SK-N-SH (cell line): ENCODE measurements around the gene USPL1.
A peak's percentile ranks its signal among the peaks of the same experiment; 100 is the strongest.

Experiments
- CHD2 ChIP-seq: fragments of 150-350 bp; IDR thresholded peaks from 2 replicates; pipeline ENCODE4 v1.6.1; 2018; ENCODE audit warnings: low read length; ENCODE audit not compliant: partially characterized antibody
- EP300 ChIP-seq, 2 experiments: IDR thresholded peaks; 2 replicates each; pipeline versions ENCODE4 v1.4.0 to v1.6.1; 2012; ENCODE audit warnings: borderline replicate concordance in 1 of 2, low read depth in 1 of 2, low read length in 1 of 2
- FOXJ3 ChIP-seq: sonication (generic); formaldehyde crosslinking; IDR thresholded peaks from 2 replicates; pipeline ENCODE4 v1.5.1; 2020; ENCODE audit warnings: mild to moderate bottlenecking, missing genetic modification reagents
- JUND ChIP-seq: IDR thresholded peaks from 2 replicates; pipeline ENCODE4 v1.4.0; 2012
- MEF2A ChIP-seq: IDR thresholded peaks from 2 replicates; pipeline ENCODE4 v1.4.0; 2012; ENCODE audit warnings: low read depth, borderline replicate concordance
- POLR2AphosphoS5 ChIP-seq: IDR thresholded peaks from 2 replicates; pipeline ENCODE4 v1.6.1; 2012; ENCODE audit warnings: low read depth, low read length
- RAD21 ChIP-seq: IDR thresholded peaks from 2 replicates; pipeline ENCODE4 v1.6.1; 2012; ENCODE audit warnings: mild to moderate bottlenecking, low read length
- SMC3 ChIP-seq: IDR thresholded peaks from 2 replicates; pipeline ENCODE4 v1.6.1; 2012; ENCODE audit warnings: low read depth, low read length, improper control_type of control experiment
- TF ChIP-seq, protein P1 (sequence below): fragments of 200-600 bp; sonication (generic); IDR thresholded peaks from 2 replicates; pipeline ENCODE4 v1.6.1; 2017; ENCODE audit warnings: antibody characterized with exemption, mild to moderate bottlenecking, moderate library complexity
- TF ChIP-seq, protein P2 (sequence below): IDR thresholded peaks from 2 replicates; pipeline ENCODE4 v1.4.0; 2012; ENCODE audit warnings: low read depth, borderline replicate concordance
- TF ChIP-seq, protein P3 (sequence below): IDR thresholded peaks from 2 replicates; pipeline ENCODE4 v1.6.1; 2012; ENCODE audit warnings: mild to moderate bottlenecking, low read depth, low read length, moderate library complexity

DNA sequence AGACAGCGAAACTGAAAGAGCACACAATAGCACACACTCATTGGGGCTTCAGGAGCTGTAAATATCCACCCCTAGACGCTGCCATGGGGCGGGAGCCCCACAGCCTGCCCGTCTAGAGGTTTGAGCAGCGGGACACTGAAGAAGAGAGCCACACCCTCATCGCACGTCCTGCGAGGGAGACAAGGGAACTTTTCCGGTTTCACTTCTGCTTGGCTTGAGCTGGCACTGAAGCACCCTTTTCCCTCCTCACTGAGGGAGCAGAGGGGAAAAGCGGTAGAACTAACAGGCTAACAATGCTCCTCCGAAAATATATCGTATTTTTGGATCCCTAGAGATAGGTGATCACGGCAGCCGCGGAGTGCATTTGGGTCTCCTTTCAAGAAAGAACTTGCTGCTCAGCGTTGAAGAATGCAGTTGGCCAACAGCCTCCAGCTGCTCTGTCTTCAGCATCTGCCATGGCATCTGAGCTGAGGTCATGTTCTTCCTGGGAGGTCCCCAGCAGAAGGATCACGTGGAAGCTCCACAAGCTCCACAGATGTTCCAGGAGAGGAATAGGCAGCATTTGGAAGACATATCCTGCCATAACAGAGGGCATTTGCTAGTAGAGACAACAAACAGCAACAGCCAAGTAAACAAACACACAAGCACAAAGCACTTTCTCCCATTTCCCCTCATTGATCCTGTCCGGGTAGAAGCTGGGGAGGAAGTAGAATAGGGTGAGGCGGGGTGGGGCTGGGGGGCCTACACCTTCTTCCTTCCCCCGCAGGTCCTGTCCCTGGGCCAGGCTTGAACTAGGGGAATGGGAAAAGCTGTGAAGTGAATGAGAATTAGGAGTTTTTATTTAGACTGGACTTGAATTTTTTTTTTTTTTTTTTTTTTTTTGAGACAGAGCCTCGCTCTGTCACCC lies 72.8 kb downstream of the USPL1 start:
- TF ChIP-seq RAD21 (no peak), FOXJ3 (CRISPR knock-in tag) (no peak), POLR2AphosphoS5 (no peak), EP300 (IDR thresholded peaks at IDR 0.05; ENCODE audit: borderline replicate concordance in 1 of 2, low read depth in 1 of 2, low read length in 1 of 2) (0 out of 4 replicates have a peak, but pooled peaks of 1 of the 2 experiments have one; percentile 28), JUND (no peak), CHD2 (no peak), MEF2A (no peak), SMC3 (no peak)
- TF ChIP-seq, protein P1, sequence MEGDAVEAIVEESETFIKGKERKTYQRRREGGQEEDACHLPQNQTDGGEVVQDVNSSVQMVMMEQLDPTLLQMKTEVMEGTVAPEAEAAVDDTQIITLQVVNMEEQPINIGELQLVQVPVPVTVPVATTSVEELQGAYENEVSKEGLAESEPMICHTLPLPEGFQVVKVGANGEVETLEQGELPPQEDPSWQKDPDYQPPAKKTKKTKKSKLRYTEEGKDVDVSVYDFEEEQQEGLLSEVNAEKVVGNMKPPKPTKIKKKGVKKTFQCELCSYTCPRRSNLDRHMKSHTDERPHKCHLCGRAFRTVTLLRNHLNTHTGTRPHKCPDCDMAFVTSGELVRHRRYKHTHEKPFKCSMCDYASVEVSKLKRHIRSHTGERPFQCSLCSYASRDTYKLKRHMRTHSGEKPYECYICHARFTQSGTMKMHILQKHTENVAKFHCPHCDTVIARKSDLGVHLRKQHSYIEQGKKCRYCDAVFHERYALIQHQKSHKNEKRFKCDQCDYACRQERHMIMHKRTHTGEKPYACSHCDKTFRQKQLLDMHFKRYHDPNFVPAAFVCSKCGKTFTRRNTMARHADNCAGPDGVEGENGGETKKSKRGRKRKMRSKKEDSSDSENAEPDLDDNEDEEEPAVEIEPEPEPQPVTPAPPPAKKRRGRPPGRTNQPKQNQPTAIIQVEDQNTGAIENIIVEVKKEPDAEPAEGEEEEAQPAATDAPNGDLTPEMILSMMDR: no peak
- TF ChIP-seq, protein P2, sequence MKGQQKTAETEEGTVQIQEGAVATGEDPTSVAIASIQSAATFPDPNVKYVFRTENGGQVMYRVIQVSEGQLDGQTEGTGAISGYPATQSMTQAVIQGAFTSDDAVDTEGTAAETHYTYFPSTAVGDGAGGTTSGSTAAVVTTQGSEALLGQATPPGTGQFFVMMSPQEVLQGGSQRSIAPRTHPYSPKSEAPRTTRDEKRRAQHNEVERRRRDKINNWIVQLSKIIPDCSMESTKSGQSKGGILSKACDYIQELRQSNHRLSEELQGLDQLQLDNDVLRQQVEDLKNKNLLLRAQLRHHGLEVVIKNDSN: peak; percentile 37; the same call in 1 of the 2 replicates
- TF ChIP-seq, protein P3, sequence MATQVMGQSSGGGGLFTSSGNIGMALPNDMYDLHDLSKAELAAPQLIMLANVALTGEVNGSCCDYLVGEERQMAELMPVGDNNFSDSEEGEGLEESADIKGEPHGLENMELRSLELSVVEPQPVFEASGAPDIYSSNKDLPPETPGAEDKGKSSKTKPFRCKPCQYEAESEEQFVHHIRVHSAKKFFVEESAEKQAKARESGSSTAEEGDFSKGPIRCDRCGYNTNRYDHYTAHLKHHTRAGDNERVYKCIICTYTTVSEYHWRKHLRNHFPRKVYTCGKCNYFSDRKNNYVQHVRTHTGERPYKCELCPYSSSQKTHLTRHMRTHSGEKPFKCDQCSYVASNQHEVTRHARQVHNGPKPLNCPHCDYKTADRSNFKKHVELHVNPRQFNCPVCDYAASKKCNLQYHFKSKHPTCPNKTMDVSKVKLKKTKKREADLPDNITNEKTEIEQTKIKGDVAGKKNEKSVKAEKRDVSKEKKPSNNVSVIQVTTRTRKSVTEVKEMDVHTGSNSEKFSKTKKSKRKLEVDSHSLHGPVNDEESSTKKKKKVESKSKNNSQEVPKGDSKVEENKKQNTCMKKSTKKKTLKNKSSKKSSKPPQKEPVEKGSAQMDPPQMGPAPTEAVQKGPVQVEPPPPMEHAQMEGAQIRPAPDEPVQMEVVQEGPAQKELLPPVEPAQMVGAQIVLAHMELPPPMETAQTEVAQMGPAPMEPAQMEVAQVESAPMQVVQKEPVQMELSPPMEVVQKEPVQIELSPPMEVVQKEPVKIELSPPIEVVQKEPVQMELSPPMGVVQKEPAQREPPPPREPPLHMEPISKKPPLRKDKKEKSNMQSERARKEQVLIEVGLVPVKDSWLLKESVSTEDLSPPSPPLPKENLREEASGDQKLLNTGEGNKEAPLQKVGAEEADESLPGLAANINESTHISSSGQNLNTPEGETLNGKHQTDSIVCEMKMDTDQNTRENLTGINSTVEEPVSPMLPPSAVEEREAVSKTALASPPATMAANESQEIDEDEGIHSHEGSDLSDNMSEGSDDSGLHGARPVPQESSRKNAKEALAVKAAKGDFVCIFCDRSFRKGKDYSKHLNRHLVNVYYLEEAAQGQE: no peak
